Adrenal gland (tissue), 12 donors: ENCODE results near the gene CADPS. TPM values are rescaled to one million over a fixed set of nuclear protein-coding genes. Genes with fewer than 3 reads are reported as not detected.

Source experiments
- DNase-seq, 7 donors: peaks; one replicate each; pipeline ENCODE4 v3.0.0-alpha.2; 2019 to 2020
- H3K27ac ChIP-seq, 5 donors: fragments of 200-600 bp; sonication (generic) in 4 of 5; 1 replicate in 3 of 5; 2 replicates in 2 of 5; pipeline versions ENCODE4 v1.5.1 to v1.8.0; 2016 to 2020; ENCODE audit warnings: mild to moderate bottlenecking in 1 of 5
- H3K27me3 ChIP-seq: fragments of 200-600 bp; 2 replicates; pipeline ENCODE4 v1.8.0; 2021
- H3K36me3 ChIP-seq, 2 donors: fragments of 200-600 bp; replicated peaks in 1 of 2; 1 replicate in 1 of 2; 2 replicates in 1 of 2; pipeline versions ENCODE4 v1.5.1 to v1.8.0; 2018 to 2022
- H3K4me1 ChIP-seq, 2 donors: fragments of 200-600 bp; replicated peaks in 1 of 2; 1 replicate in 1 of 2; 2 replicates in 1 of 2; pipeline versions ENCODE4 v1.5.1 to v1.8.0; 2018 to 2021
- H3K4me3 ChIP-seq, 4 donors: fragments of 200-600 bp; sonication (generic) in 3 of 4; one replicate each; pipeline ENCODE4 v1.5.1; 2016 to 2018
- H3K9me3 ChIP-seq, 3 donors: fragments of 200-600 bp; sonication (generic) in 1 of 3; replicated peaks in 1 of 3; 1 replicate in 2 of 3; 2 replicates in 1 of 3; pipeline versions ENCODE4 v1.5.1 to v1.8.0; 2016 to 2021
- CTCF ChIP-seq, 6 experiments: fragments of 450-650 bp in 4 of 6; fragments of 200-600 bp in 2 of 6; sonication (generic) in 1 of 6; IDR thresholded peaks; 1 replicate in 5 of 6; 2 replicates in 1 of 6; pipeline versions ENCODE4 v1.5.1 to v1.8.0; 2016 to 2021; ENCODE audit warnings: antibody characterized with exemption in 6 of 6, mild to moderate bottlenecking in 2 of 6, moderate library complexity in 1 of 6
- POLR2A ChIP-seq, 2 donors: fragments of 450-650 bp; IDR thresholded peaks; one replicate each; pipeline ENCODE4 v1.6.1; 2017; ENCODE audit warnings: antibody characterized with exemption in 2 of 2, mild to moderate bottlenecking in 2 of 2, moderate library complexity in 1 of 2
- WGBS, 4 donors: extraction: QIAGEN DNeasy Blood & Tissue Kit in 2 of 4; methylation state at CpG; one replicate each; pipeline versions ENCODE4 v1.1.5 to v1.1.7; 2013 to 2017; 5-methylcytosine and 5-hydroxymethylcytosine counted together
- intact Hi-C, 2 donors: fragments of 100-400 bp; cut with DNase I; formaldehyde crosslinking; loops; one replicate each; pipeline versions ENCODE4 v1.14.1 to v1.15.0; 2022 to 2023
- polyA plus RNA-seq, 3 donors: library from polyadenylated mRNA; stranded (reverse); fragments of 200-250 nt in 2 of 3; fragments of 350-450 nt in 1 of 3; fragmentation: Illumina TruSeq in 1 of 3; extraction: RNeasy Lipid Tissue Mini Kit (QIAGEN cat#74804) in 1 of 3; gene quantifications; one replicate each; pipeline ENCODE4 v1.2.3, GENCODE V29; 2013 to 2014
- total RNA-seq, 9 donors: library from RNA; depleted of rRNA in 4 of 9; stranded (reverse); fragments of >200 nt in 4 of 9; fragments of 120-200 nt in 1 of 9; fragmentation: NEBNext Ultra II Directional in 1 of 9; extraction: Animal tissue kit (Norgen Biotek cat#: 25700) in 1 of 9; gene quantifications; one replicate each; pipeline versions ENCODE4 v1.1.0 to v1.2.4, GENCODE V29; 2013 to 2023
- donor health status: healthy with polysubstance abuse.
- donor health status: Bipolar disorder and iron deficiency.
- donor health status: DM: yes; HTN: yes; CAD: no.
- donor health status: DM: no; HTN: no; CAD: no.
- donor health status: DM: no; HTN: no; CAD: no.
- donor health status: DM: yes; HTN: yes; CAD: no.

Gene CADPS
- total and polyA plus RNA-seq, 12 donors: 0.24 to 36.5 (median 11.2) TPM; not detected in 2

DNA sequence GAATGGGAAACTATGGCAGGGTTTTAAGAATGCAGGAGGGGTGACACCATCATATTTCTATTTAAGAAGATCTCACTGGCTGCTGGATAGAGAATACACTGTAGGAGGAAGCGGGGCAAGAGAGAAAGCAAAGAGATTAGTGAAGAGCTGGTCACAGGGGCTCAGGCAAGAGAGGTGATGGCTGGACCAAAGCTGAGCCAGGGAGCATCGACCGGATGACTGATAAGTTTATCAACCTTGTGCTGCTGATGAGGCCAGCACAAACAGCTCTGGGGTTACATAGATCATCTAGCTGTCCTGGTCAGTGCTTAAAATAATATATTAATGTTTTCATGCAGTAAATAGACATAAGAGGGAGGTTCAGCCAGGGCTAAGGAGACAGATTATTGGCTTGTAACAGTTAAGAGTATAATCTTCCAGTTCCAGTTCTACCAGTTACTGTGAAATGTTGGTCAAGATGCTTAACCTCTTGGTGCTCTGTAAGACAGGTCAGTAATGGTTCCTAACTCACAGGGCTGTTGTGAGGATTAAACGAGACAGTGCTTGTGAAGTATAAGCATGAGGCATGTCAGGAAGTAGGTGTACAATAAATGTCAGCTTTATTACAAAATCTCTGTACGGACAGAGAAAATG is 300.8 kb downstream of the CADPS start:
- Histone ChIP-seq H3K36me3 (no peaks in the 10 kb centered on the region), H3K9me3 (no peaks in the 10 kb centered on the region), H3K27me3 (no peaks in the 10 kb centered on the region), H3K4me1 (no peaks in the 10 kb centered on the region), H3K4me3 (no peak overlapping the region), H3K27ac (no peak overlapping the region)
- intact Hi-C loops: no loop called here
- WGBS, 4 donors: 34 to 37% (median 35%) methylated on average over 5 of the region's 5 CpGs
- TF ChIP-seq POLR2A (IDR thresholded peaks at IDR 0.05) (no peak), CTCF (IDR thresholded peaks at IDR 0.05) (no peak)
- no peak for DNase-seq

- TF ChIP-seq POLR2A (IDR thresholded peaks at IDR 0.05): no peak
- no peak for TF ChIP-seq CTCF (IDR thresholded peaks at IDR 0.05)
- Histone ChIP-seq H3K27ac (no peak overlapping the region), H3K36me3 (no peaks in the 10 kb centered on the region), H3K9me3 (no peaks in the 10 kb centered on the region), H3K4me1 (no peaks in the 10 kb centered on the region), H3K27me3 (no peaks in the 10 kb centered on the region), H3K4me3 (no peak overlapping the region)
- intact Hi-C loops: no loop called here
- WGBS, 4 donors: 78 to 94% (median 88%) methylated on average over 4 of the region's 4 CpGs
- DNase-seq: no peak
Observed at GRCh38 chr3:62571916-62572315, 303.3 kb downstream of the CADPS start.

- DNase-seq: no peak
- no peaks in the 10 kb centered on the region for H3K27me3 ChIP-seq
- intact Hi-C loops: no loop called here
- H3K4me1 ChIP-seq: no peaks in the 10 kb centered on the region
- TF ChIP-seq POLR2A (IDR thresholded peaks at IDR 0.05) (no peak), CTCF (IDR thresholded peaks at IDR 0.05) (no peak)
- no peak overlapping the region for H3K27ac ChIP-seq
- no peaks in the 10 kb centered on the region for H3K36me3 ChIP-seq
- WGBS, 4 donors: 69 to 75% (median 73%) methylated on average over 6 of the region's 6 CpGs
- H3K4me3 ChIP-seq: no peak overlapping the region
- no peaks in the 10 kb centered on the region for H3K9me3 ChIP-seq
Observed at GRCh38 chr3:62570888-62571287, 304.3 kb downstream of the CADPS start.

- intact Hi-C loops: loop anchor here in 1 of 2 donors (10.0 kb wide), 1 partner anchor 235 kb away; no protein-coding TSS in a partner anchor
- H3K36me3 ChIP-seq: no peaks in the 10 kb centered on the region
- TF ChIP-seq CTCF (IDR thresholded peaks at IDR 0.05) (no peak), POLR2A (IDR thresholded peaks at IDR 0.05) (no peak)
- H3K9me3 ChIP-seq: no peaks in the 10 kb centered on the region
- DNase-seq: no peak
- no peaks in the 10 kb centered on the region for H3K27me3 ChIP-seq
- no peak overlapping the region for H3K27ac ChIP-seq
- no peaks in the 10 kb centered on the region for H3K4me1 ChIP-seq
- no peak overlapping the region for H3K4me3 ChIP-seq
Observed at GRCh38 chr3:62569609-62570008, 305.6 kb downstream of the CADPS start.
